ENCODE measurements around the gene LHX2.

Gene LHX2

DNA sequence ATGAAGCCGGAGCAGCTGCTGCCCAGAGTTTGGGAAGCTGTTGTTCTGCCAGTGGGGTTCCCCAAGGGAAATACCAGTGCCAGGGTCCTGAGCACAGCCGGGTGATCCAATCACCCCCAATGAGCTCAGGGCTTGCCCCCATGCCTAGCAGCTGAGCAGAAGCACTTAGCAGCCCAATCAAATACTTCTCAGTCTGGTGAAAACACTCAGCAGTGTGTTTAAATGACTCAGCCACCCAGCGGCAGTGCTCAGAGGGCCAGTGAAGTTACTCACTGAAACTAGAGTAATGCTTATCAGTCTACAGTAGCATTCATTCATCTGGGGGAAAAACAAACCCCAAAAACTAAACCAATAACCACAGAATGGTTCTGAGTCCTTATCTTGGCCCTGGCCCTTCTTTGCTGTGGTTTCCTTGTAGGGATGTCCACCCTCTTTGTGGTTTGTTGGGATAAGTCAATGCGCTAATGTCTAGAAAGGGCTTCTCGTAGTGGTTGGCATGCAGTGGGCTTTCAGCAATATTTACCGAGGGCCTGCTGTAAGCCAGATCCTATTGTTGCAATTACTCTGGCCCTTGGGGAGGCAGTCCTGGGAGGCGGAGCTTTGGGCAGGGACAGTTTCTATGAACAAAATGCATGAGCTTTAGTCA lies 43.1 kb downstream of the LHX2 start:
- TF ChIP-seq ZNF274 (IDR thresholded peaks at IDR 0.05; ENCODE audit: low read depth, low read length) (no peak), SUZ12 (IDR thresholded peaks at IDR 0.05; ENCODE audit: extremely low read depth, insufficient read depth, insufficient read length) (no peak), YY1 (IDR thresholded peaks at IDR 0.05; ENCODE audit: insufficient read depth, insufficient read length) (no peak)
- Histone ChIP-seq H3K9me3 (ENCODE audit: insufficient read depth, low read length) (peaks cover 7% of the 10 kb centered on the region), H3K4me1 (ENCODE audit: insufficient read depth, insufficient read length) (no peaks in the 10 kb centered on the region), H3K9ac (ENCODE audit: insufficient read length, low read depth) (no peak overlapping the region), H3K27me3 (ENCODE audit: insufficient read depth, insufficient read length) (no peaks in the 10 kb centered on the region), H3K36me3 (ENCODE audit: insufficient read depth, insufficient read length, low read length) (no peaks in the 10 kb centered on the region), H3K4me3 (ENCODE audit: insufficient read length, low read depth) (no peak overlapping the region)
- DNase-seq (ENCODE audit: low read depth, low spot score), result no peak

GRCh38 chr9:124060844-124061605 lies 49.5 kb downstream of the LHX2 start:
- no peak for TF ChIP-seq ZNF274 (IDR thresholded peaks at IDR 0.05; ENCODE audit: low read depth, low read length)
- TF ChIP-seq YY1 (IDR thresholded peaks at IDR 0.05; ENCODE audit: insufficient read depth, insufficient read length), result no peak
- TF ChIP-seq SUZ12 (IDR thresholded peaks at IDR 0.05; ENCODE audit: extremely low read depth, insufficient read depth, insufficient read length), result no peak

GRCh38 chr9:124062172-124062571 lies 50.6 kb downstream of the LHX2 start:
- Histone ChIP-seq H3K9me3 (ENCODE audit: insufficient read depth, low read length) (no peaks in the 10 kb centered on the region), H3K4me3 (ENCODE audit: insufficient read length, low read depth) (no peak overlapping the region), H3K4me1 (ENCODE audit: insufficient read depth, insufficient read length) (no peaks in the 10 kb centered on the region), H3K9ac (ENCODE audit: insufficient read length, low read depth) (no peak overlapping the region), H3K27me3 (ENCODE audit: insufficient read depth, insufficient read length) (no peaks in the 10 kb centered on the region), H3K36me3 (ENCODE audit: insufficient read depth, insufficient read length, low read length) (no peaks in the 10 kb centered on the region)
- DNase-seq (ENCODE audit: low read depth, low spot score), result no peak
- TF ChIP-seq YY1 (IDR thresholded peaks at IDR 0.05; ENCODE audit: insufficient read depth, insufficient read length), result no peak
- TF ChIP-seq ZNF274 (IDR thresholded peaks at IDR 0.05; ENCODE audit: low read depth, low read length), result no peak
- TF ChIP-seq SUZ12 (IDR thresholded peaks at IDR 0.05; ENCODE audit: extremely low read depth, insufficient read depth, insufficient read length), result no peak

More at GRCh38 chr9:124060844-124061605, 49.5 kb downstream of the LHX2 start:
- no peaks in the 10 kb centered on the region for H3K4me1 ChIP-seq (ENCODE audit: insufficient read depth, insufficient read length)
- H3K9me3 ChIP-seq (ENCODE audit: insufficient read depth, low read length), result no peaks in the 10 kb centered on the region
- H3K4me3 ChIP-seq (ENCODE audit: insufficient read length, low read depth), result no peak overlapping the region
- DNase-seq (ENCODE audit: low read depth, low spot score), result no peak
- no peaks in the 10 kb centered on the region for H3K27me3 ChIP-seq (ENCODE audit: insufficient read depth, insufficient read length)
- no peaks in the 10 kb centered on the region for H3K36me3 ChIP-seq (ENCODE audit: insufficient read depth, insufficient read length, low read length)
- no peak overlapping the region for H3K9ac ChIP-seq (ENCODE audit: insufficient read length, low read depth)

DNA sequence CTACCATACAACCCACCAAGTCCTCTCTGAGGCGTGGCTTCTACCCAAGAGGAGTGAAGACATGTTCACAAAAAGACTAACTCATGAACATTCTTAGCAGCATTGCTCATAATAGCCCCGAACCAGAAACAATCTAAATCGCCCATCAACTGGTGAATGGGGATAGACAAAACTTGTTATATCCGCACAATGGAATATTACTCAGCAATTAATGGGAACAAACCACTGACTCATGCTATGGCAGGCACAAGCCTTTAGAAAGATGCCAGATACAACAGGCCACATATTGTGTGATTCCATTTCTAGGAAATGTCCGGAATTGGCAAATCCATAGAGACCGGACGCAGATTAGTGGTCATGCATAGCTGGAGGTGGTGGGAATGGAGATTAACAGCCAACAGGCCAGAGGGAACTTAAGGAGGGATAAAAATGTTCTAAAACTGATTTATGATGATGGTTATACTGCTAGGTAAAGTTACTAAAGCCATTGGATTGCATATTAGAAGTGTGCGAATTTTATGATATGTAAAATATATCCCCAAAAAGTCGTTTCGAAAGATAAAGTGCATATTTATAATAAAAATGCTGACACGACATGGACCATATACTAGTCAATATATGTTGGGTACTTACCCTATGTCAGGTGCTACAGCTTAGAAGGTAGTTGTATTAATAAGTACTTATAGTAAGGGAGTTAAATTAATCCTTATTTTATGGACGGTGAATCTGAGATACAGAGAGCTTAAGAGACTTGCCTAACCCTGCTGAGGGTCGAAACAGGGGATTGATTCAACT lies 55.4 kb downstream of the LHX2 start:
- DNase-seq (ENCODE audit: low read depth, low spot score), result no peak
- Histone ChIP-seq H3K9ac (ENCODE audit: insufficient read length, low read depth) (no peak overlapping the region), H3K4me3 (ENCODE audit: insufficient read length, low read depth) (no peak overlapping the region), H3K27me3 (ENCODE audit: insufficient read depth, insufficient read length) (no peaks in the 10 kb centered on the region), H3K4me1 (ENCODE audit: insufficient read depth, insufficient read length) (no peaks in the 10 kb centered on the region), H3K9me3 (ENCODE audit: insufficient read depth, low read length) (no peaks in the 10 kb centered on the region; the same call in 1 of the 2 replicates), H3K36me3 (ENCODE audit: insufficient read depth, insufficient read length, low read length) (no peaks in the 10 kb centered on the region)
- TF ChIP-seq ZNF274 (IDR thresholded peaks at IDR 0.05; ENCODE audit: low read depth, low read length) (no peak), YY1 (IDR thresholded peaks at IDR 0.05; ENCODE audit: insufficient read depth, insufficient read length) (no peak), SUZ12 (IDR thresholded peaks at IDR 0.05; ENCODE audit: extremely low read depth, insufficient read depth, insufficient read length) (no peak)

- H3K27me3 ChIP-seq (ENCODE audit: insufficient read depth, insufficient read length), result no peaks in the 10 kb centered on the region
- no peaks in the 10 kb centered on the region for H3K36me3 ChIP-seq (ENCODE audit: insufficient read depth, insufficient read length, low read length)
- no peak for TF ChIP-seq YY1 (IDR thresholded peaks at IDR 0.05; ENCODE audit: insufficient read depth, insufficient read length)
- TF ChIP-seq SUZ12 (IDR thresholded peaks at IDR 0.05; ENCODE audit: extremely low read depth, insufficient read depth, insufficient read length), result no peak
- no peak for TF ChIP-seq ZNF274 (IDR thresholded peaks at IDR 0.05; ENCODE audit: low read depth, low read length)
- H3K9ac ChIP-seq (ENCODE audit: insufficient read length, low read depth), result no peak overlapping the region
- no peaks in the 10 kb centered on the region; the same call in 1 of the 2 replicates for H3K9me3 ChIP-seq (ENCODE audit: insufficient read depth, low read length)
- H3K4me3 ChIP-seq (ENCODE audit: insufficient read length, low read depth), result no peak overlapping the region
- no peak for DNase-seq (ENCODE audit: low read depth, low spot score)
- no peaks in the 10 kb centered on the region for H3K4me1 ChIP-seq (ENCODE audit: insufficient read depth, insufficient read length)
Measured at GRCh38 chr9:124068251-124068650, 56.7 kb downstream of the LHX2 start.

GRCh38 chr9:124074746-124075145 lies 63.2 kb downstream of the LHX2 start:
- H3K9me3 ChIP-seq (ENCODE audit: insufficient read depth, low read length), result no peaks in the 10 kb centered on the region
- no peak overlapping the region for H3K4me3 ChIP-seq (ENCODE audit: insufficient read length, low read depth)
- H3K4me1 ChIP-seq (ENCODE audit: insufficient read depth, insufficient read length), result peaks cover 4% of the 10 kb centered on the region
- H3K36me3 ChIP-seq (ENCODE audit: insufficient read depth, insufficient read length, low read length), result no peaks in the 10 kb centered on the region
- TF ChIP-seq ZNF274 (IDR thresholded peaks at IDR 0.05; ENCODE audit: low read depth, low read length) (no peak), SUZ12 (IDR thresholded peaks at IDR 0.05; ENCODE audit: extremely low read depth, insufficient read depth, insufficient read length) (no peak)
- no peak for DNase-seq (ENCODE audit: low read depth, low spot score)
- H3K9ac ChIP-seq (ENCODE audit: insufficient read length, low read depth), result no peak overlapping the region
- H3K27me3 ChIP-seq (ENCODE audit: insufficient read depth, insufficient read length), result no peaks in the 10 kb centered on the region

DNA sequence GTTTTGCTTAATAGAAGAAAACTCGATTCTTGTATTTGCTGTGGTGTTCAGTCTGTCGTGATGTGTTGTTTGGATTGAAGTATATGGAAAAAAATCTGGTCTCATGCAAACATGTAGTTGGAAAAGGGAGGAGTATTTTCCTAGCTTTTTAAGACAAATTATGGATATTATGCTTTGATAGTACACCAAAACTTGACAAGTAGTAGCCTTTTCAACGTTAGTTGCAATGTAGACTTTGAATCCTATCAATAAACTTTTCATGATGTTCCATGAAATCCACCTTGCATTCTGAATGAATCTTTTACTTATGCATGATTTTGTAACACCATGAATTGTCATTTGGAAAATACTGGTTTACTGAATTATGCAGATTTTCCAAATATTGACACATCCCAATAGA lies 64.2 kb downstream of the LHX2 start:
- H3K9ac ChIP-seq (ENCODE audit: insufficient read length, low read depth), result no peak overlapping the region
- no peaks in the 10 kb centered on the region for H3K36me3 ChIP-seq (ENCODE audit: insufficient read depth, insufficient read length, low read length)
- H3K4me3 ChIP-seq (ENCODE audit: insufficient read length, low read depth), result no peak overlapping the region
- no peaks in the 10 kb centered on the region for H3K27me3 ChIP-seq (ENCODE audit: insufficient read depth, insufficient read length)
- DNase-seq (ENCODE audit: low read depth, low spot score), result no peak
- TF ChIP-seq SUZ12 (IDR thresholded peaks at IDR 0.05; ENCODE audit: extremely low read depth, insufficient read depth, insufficient read length) (no peak), ZNF274 (IDR thresholded peaks at IDR 0.05; ENCODE audit: low read depth, low read length) (no peak), YY1 (IDR thresholded peaks at IDR 0.05; ENCODE audit: insufficient read depth, insufficient read length) (no peak)
- no peaks in the 10 kb centered on the region for H3K9me3 ChIP-seq (ENCODE audit: insufficient read depth, low read length)
- peaks cover 4% of the 10 kb centered on the region for H3K4me1 ChIP-seq (ENCODE audit: insufficient read depth, insufficient read length)
